Measurements from ENCODE around the gene ADAMTSL4. TPM values are rescaled to one million over a fixed set of nuclear protein-coding genes. Genes with fewer than 3 reads are reported as not detected.

ADAMTSL4 gene
- total RNA-seq (20.2 TPM), polyA plus RNA-seq (ENCODE audit: insufficient read depth in 1 of 8, insufficient read length in 8 of 8, low replicate concordance in 1 of 8) (10 to 100 TPM; 39.6 to 56.0 (median 44.6) TPM)
- long read RNA-seq, donor 1, partial matches to known transcripts: 0 of 1 reads
- long read RNA-seq, donor 1, other reads (novel, unspliced or antisense): 0 of 1 reads
- long read RNA-seq, donor 2: 0 reads
- long read RNA-seq, donor 3, partial matches to known transcripts: 0 of 4 reads
- long read RNA-seq, donor 3, other reads (novel, unspliced or antisense): 0 of 4 reads
- long read RNA-seq, donor 4, partial matches to known transcripts: 20 of 21 reads
- long read RNA-seq, donor 4, other reads (novel, unspliced or antisense): 0 of 21 reads
- long read RNA-seq, donor 5, full-length matches to known transcripts: 3 of 14 reads
- long read RNA-seq, donor 5, partial matches to known transcripts: 11 of 14 reads
- long read RNA-seq, donor 5, other reads (novel, unspliced or antisense): 0 of 14 reads
- long read RNA-seq, donor 6, partial matches to known transcripts: 0 of 2 reads
- long read RNA-seq, donor 6, other reads (novel, unspliced or antisense): 0 of 2 reads
- long read RNA-seq, donor 7, partial matches to known transcripts: 5 of 5 reads
- long read RNA-seq, donor 7, other reads (novel, unspliced or antisense): 0 of 5 reads
- long read RNA-seq, donor 8, partial matches to known transcripts: 7 of 8 reads
- long read RNA-seq, donor 8, other reads (novel, unspliced or antisense): 0 of 8 reads
- long read RNA-seq, donor 9, partial matches to known transcripts: 7 of 8 reads
- long read RNA-seq, donor 9, other reads (novel, unspliced or antisense): 0 of 8 reads
- long read RNA-seq, donor 10, full-length matches to known transcripts: 4 of 9 reads
- long read RNA-seq, donor 10, partial matches to known transcripts: 5 of 9 reads
- long read RNA-seq, donor 10, other reads (novel, unspliced or antisense): 0 of 9 reads
- long read RNA-seq, donor 11, partial matches to known transcripts: 0 of 1 reads
- long read RNA-seq, donor 11, other reads (novel, unspliced or antisense): 0 of 1 reads

GRCh38 chr1:150548632-150549495 lies at the start of gene ADAMTSL4:
ADAMTSL4 (plus strand) TSS chr1:150549408; CDS start chr1:150552289, 2,881 bp downstream.
- Histone ChIP-seq H3K27ac (ENCODE audit: low read length) (peak within 1 kb of the TSS; percentile 87), H3K4me1 (ENCODE audit: control insufficient read depth, insufficient read depth, low read length) (peaks cover 45% of the 10 kb centered on the region), H3K36me3 (ENCODE audit: control insufficient read depth, insufficient read depth, low read length) (peaks cover 10% of the 10 kb centered on the region), H3K27me3 (ENCODE audit: control insufficient read depth, insufficient read depth, low read length) (peaks cover 2% of the 10 kb centered on the region), H3K9me3 (replicated peaks; ENCODE audit: control insufficient read depth, low read depth, low read length) (no peaks in the 10 kb centered on the region), H3K4me3 (ENCODE audit: low read length) (peak within 1 kb of the TSS; percentile 51)
- DNase-seq: peak; percentile 84
- WGBS (ENCODE audit: insufficient coverage): under 1% methylated on average over 76 of the region's 91 CpGs

- Histone ChIP-seq H3K36me3 (ENCODE audit: control insufficient read depth, insufficient read depth, low read length) (peaks cover 62% of the 10 kb centered on the region), H3K27ac (ENCODE audit: low read length) (no peak overlapping the region), H3K4me1 (ENCODE audit: control insufficient read depth, insufficient read depth, low read length) (peaks cover 9% of the 10 kb centered on the region), H3K27me3 (ENCODE audit: control insufficient read depth, insufficient read depth, low read length) (no peaks in the 10 kb centered on the region), H3K4me3 (ENCODE audit: low read length) (no peak overlapping the region), H3K9me3 (replicated peaks; ENCODE audit: control insufficient read depth, low read depth, low read length) (no peaks in the 10 kb centered on the region)
- 84% methylated on average over 4 of the region's 6 CpGs for WGBS (ENCODE audit: insufficient coverage)
- DNase-seq: no peak
Observed at GRCh38 chr1:150505431-150505830, 43.8 kb upstream of the ADAMTSL4 start.

- DNase-seq: peak; percentile 37
- H3K27ac ChIP-seq (ENCODE audit: low read length): no peak within 1 kb of the TSS
- WGBS (ENCODE audit: insufficient coverage): 67% methylated on average over 1 of the region's 7 CpGs
- peaks cover 16% of the 10 kb centered on the region for H3K4me1 ChIP-seq (ENCODE audit: control insufficient read depth, insufficient read depth, low read length)
- H3K36me3 ChIP-seq (ENCODE audit: control insufficient read depth, insufficient read depth, low read length): peaks cover 53% of the 10 kb centered on the region
- H3K27me3 ChIP-seq (ENCODE audit: control insufficient read depth, insufficient read depth, low read length): no peaks in the 10 kb centered on the region
- no peak within 1 kb of the TSS for H3K4me3 ChIP-seq (ENCODE audit: low read length)
- no peaks in the 10 kb centered on the region for H3K9me3 ChIP-seq (replicated peaks; ENCODE audit: control insufficient read depth, low read depth, low read length)
Observed at GRCh38 chr1:150507912-150508864, 41.0 kb upstream of the ADAMTSL4 start, which contains the start of gene ECM1. ECM1 (plus strand) TSS chr1:150508109; CDS start chr1:150508210, 101 bp downstream.

- Histone ChIP-seq H3K9me3 (replicated peaks; ENCODE audit: control insufficient read depth, low read depth, low read length) (no peaks in the 10 kb centered on the region), H3K4me3 (ENCODE audit: low read length) (no peak overlapping the region), H3K27me3 (ENCODE audit: control insufficient read depth, insufficient read depth, low read length) (no peaks in the 10 kb centered on the region), H3K4me1 (ENCODE audit: control insufficient read depth, insufficient read depth, low read length) (peaks cover 18% of the 10 kb centered on the region), H3K27ac (ENCODE audit: low read length) (no peak overlapping the region), H3K36me3 (ENCODE audit: control insufficient read depth, insufficient read depth, low read length) (peaks cover 49% of the 10 kb centered on the region)
- no CpG with 5 or more reads among the region's 4 CpGs for WGBS (ENCODE audit: insufficient coverage)
- DNase-seq: no peak
Observed at GRCh38 chr1:150508982-150509381, 40.2 kb upstream of the ADAMTSL4 start.

- H3K4me3 ChIP-seq (ENCODE audit: low read length): no peak overlapping the region
- no peak for DNase-seq
- no peaks in the 10 kb centered on the region for H3K9me3 ChIP-seq (replicated peaks; ENCODE audit: control insufficient read depth, low read depth, low read length)
- peaks cover 24% of the 10 kb centered on the region for H3K36me3 ChIP-seq (ENCODE audit: control insufficient read depth, insufficient read depth, low read length)
- H3K27ac ChIP-seq (ENCODE audit: low read length): no peak overlapping the region
- peaks cover 36% of the 10 kb centered on the region for H3K4me1 ChIP-seq (ENCODE audit: control insufficient read depth, insufficient read depth, low read length)
- 92% methylated on average over 12 of the region's 12 CpGs for WGBS (ENCODE audit: insufficient coverage)
- H3K27me3 ChIP-seq (ENCODE audit: control insufficient read depth, insufficient read depth, low read length): no peaks in the 10 kb centered on the region
Observed at GRCh38 chr1:150511551-150511950, 37.7 kb upstream of the ADAMTSL4 start.

- Histone ChIP-seq H3K4me3 (ENCODE audit: low read length) (no peak overlapping the region), H3K4me1 (ENCODE audit: control insufficient read depth, insufficient read depth, low read length) (peaks cover 36% of the 10 kb centered on the region), H3K27ac (ENCODE audit: low read length) (no peak overlapping the region), H3K36me3 (ENCODE audit: control insufficient read depth, insufficient read depth, low read length) (peaks cover 18% of the 10 kb centered on the region), H3K27me3 (ENCODE audit: control insufficient read depth, insufficient read depth, low read length) (no peaks in the 10 kb centered on the region), H3K9me3 (replicated peaks; ENCODE audit: control insufficient read depth, low read depth, low read length) (no peaks in the 10 kb centered on the region)
- no peak for DNase-seq
- 90% methylated on average over 17 of the region's 17 CpGs for WGBS (ENCODE audit: insufficient coverage)
Observed at GRCh38 chr1:150511985-150512660, 37.1 kb upstream of the ADAMTSL4 start.

- H3K27ac ChIP-seq (ENCODE audit: low read length): no peak overlapping the region
- no CpG with 5 or more reads among the region's 2 CpGs for WGBS (ENCODE audit: insufficient coverage)
Observed at GRCh38 chr1:150512846-150513245, 36.4 kb upstream of the ADAMTSL4 start.

GRCh38 chr1:150513351-150513791 lies 35.8 kb upstream of the ADAMTSL4 start:
- Histone ChIP-seq H3K27ac (ENCODE audit: low read length) (no peak overlapping the region), H3K4me3 (ENCODE audit: low read length) (no peak overlapping the region), H3K9me3 (replicated peaks; ENCODE audit: control insufficient read depth, low read depth, low read length) (no peaks in the 10 kb centered on the region), H3K27me3 (ENCODE audit: control insufficient read depth, insufficient read depth, low read length) (no peaks in the 10 kb centered on the region), H3K4me1 (ENCODE audit: control insufficient read depth, insufficient read depth, low read length) (peaks cover 30% of the 10 kb centered on the region), H3K36me3 (ENCODE audit: control insufficient read depth, insufficient read depth, low read length) (peaks cover 13% of the 10 kb centered on the region)
- DNase-seq: no peak
- WGBS (ENCODE audit: insufficient coverage): 53% methylated on average over 6 of the region's 7 CpGs

More at GRCh38 chr1:150512846-150513245, 36.4 kb upstream of the ADAMTSL4 start:
- no peak overlapping the region for H3K4me3 ChIP-seq (ENCODE audit: low read length)
- DNase-seq: no peak
- H3K36me3 ChIP-seq (ENCODE audit: control insufficient read depth, insufficient read depth, low read length): peaks cover 18% of the 10 kb centered on the region
- no peaks in the 10 kb centered on the region for H3K27me3 ChIP-seq (ENCODE audit: control insufficient read depth, insufficient read depth, low read length)
- peaks cover 35% of the 10 kb centered on the region for H3K4me1 ChIP-seq (ENCODE audit: control insufficient read depth, insufficient read depth, low read length)
- no peaks in the 10 kb centered on the region for H3K9me3 ChIP-seq (replicated peaks; ENCODE audit: control insufficient read depth, low read depth, low read length)
